Karpas-422 (cell line): ENCODE data around the gene GPM6B. TPM values are rescaled to one million over a fixed set of nuclear protein-coding genes. Genes with fewer than 3 reads are reported as not detected.

ENCODE experiments used
- DNase-seq: peaks from one replicate; pipeline ENCODE4 v3.0.0-alpha.2; 2015
- H2AFZ ChIP-seq: fragments of 200-600 bp; sonication (generic); 2 replicates; pipeline ENCODE4 v1.6.1; 2014; ENCODE audit warnings: antibody characterized with exemption, low read length, mixed read lengths
- H3K27ac ChIP-seq: fragments of 200-600 bp; sonication (generic); 2 replicates; pipeline ENCODE4 v1.5.1; 2014; ENCODE audit warnings: mild to moderate bottlenecking, low read length, moderate library complexity
- H3K27me3 ChIP-seq: fragments of 200-600 bp; sonication (generic); 2 replicates; pipeline ENCODE4 v1.6.1; 2014; ENCODE audit warnings: low read length, mixed read lengths
- H3K36me3 ChIP-seq: fragments of 200-600 bp; sonication (generic); 2 replicates; pipeline ENCODE4 v1.6.1; 2014; ENCODE audit warnings: low read length, mixed read lengths; ENCODE audit not compliant: insufficient read depth
- H3K4me1 ChIP-seq: fragments of 200-600 bp; sonication (generic); 2 replicates; pipeline ENCODE4 v1.6.1; 2014; ENCODE audit warnings: mild to moderate bottlenecking, low read length, mixed read lengths
- H3K4me2 ChIP-seq: fragments of 200-600 bp; sonication (generic); 2 replicates; pipeline ENCODE4 v1.6.1; 2014; ENCODE audit warnings: low read length, low read depth, mild to moderate bottlenecking; ENCODE audit not compliant: poor library complexity, severe bottlenecking
- H3K4me3 ChIP-seq: fragments of 200-600 bp; sonication (generic); 2 replicates; pipeline ENCODE4 v1.5.1; 2014; ENCODE audit warnings: mild to moderate bottlenecking, antibody characterized with exemption, low read length, mixed read lengths
- H3K79me2 ChIP-seq: fragments of 200-600 bp; sonication (generic); 2 replicates; pipeline ENCODE4 v1.6.1; 2014; ENCODE audit warnings: mild to moderate bottlenecking, low read length, mixed read lengths
- H3K9ac ChIP-seq: fragments of 200-600 bp; sonication (generic); 2 replicates; pipeline ENCODE4 v1.6.0; 2014; ENCODE audit warnings: low read length
- H3K9me2 ChIP-seq: fragments of 200-600 bp; sonication (generic), shearing (Covaris generic); replicated peaks from 2 replicates; pipeline ENCODE4 v1.6.0; 2014; ENCODE audit warnings: mild to moderate bottlenecking, low read length, moderate library complexity; ENCODE audit not compliant: insufficient read depth
- H3K9me3 ChIP-seq: fragments of 300-700, 200-600 bp; sonication (generic); 2 replicates; pipeline ENCODE4 v1.6.1; 2014; ENCODE audit warnings: low read length, mixed read lengths
- H4K20me1 ChIP-seq: fragments of 200-600 bp; sonication (generic); 2 replicates; pipeline ENCODE4 v1.6.1; 2014; ENCODE audit warnings: mild to moderate bottlenecking, antibody characterized with exemption, low read length, low read depth; ENCODE audit not compliant: insufficient read depth
- total RNA-seq: library from RNA; depleted of rRNA; stranded (reverse); fragments of >200 nt; shearing (Covaris generic); gene quantifications from 2 replicates; pipeline ENCODE4 v1.2.3, GENCODE V29; 2014; ENCODE audit warnings: low replicate concordance

GPM6B gene
- total RNA-seq, 1 experiment from 2014 or later: not detected

- H3K4me1 ChIP-seq: no peaks in the 10 kb centered on the region
- DNase-seq: peak; percentile 70
- H3K36me3 ChIP-seq: no peaks in the 10 kb centered on the region
- H3K4me3 ChIP-seq: no peak overlapping the region
- no peak overlapping the region for H3K27ac ChIP-seq
- no peak overlapping the region for H3K9ac ChIP-seq
- no peaks in the 10 kb centered on the region for H3K79me2 ChIP-seq
- H2AFZ ChIP-seq: no peak overlapping the region
- no peaks in the 10 kb centered on the region for H3K9me3 ChIP-seq
- H3K4me2 ChIP-seq: no peak overlapping the region
- H3K27me3 ChIP-seq: no peaks in the 10 kb centered on the region
- no peaks in the 10 kb centered on the region for H3K9me2 ChIP-seq
- no peaks in the 10 kb centered on the region for H4K20me1 ChIP-seq
Observed at GRCh38 chrX:13852001-13852695, 35.3 kb upstream of the GPM6B start.

DNA sequence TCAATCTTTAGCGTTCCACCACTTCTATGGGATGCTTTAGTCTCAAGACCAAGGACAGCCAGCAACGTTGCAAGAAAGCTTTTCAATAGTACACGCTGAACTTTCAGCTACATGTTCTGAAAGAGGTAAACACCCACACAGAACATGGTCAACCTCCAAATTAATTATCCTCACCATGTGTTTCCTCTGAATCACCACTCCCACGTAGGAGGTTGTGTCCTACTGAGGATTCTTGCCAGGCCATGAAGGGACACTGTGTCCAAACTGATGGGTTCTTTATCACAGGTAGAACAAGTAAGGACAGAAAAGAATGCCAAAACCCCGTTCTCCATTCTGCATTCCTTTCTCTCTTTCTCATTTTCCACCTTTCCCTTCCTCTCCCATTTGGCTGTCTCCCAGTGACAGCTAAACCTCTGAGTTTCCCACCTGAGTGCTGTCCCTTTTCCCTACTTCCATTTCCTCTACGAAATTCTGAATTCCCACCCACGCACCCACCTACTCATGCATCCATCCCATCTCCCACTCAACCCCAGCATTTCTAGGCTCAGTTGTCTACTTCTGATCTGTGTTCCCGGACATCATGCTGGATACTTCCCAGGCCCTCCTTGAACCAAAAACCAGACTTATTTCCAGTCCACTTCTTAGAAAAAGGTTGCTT is 29.0 kb upstream of the GPM6B start:
- no peaks in the 10 kb centered on the region for H3K36me3 ChIP-seq
- no peak overlapping the region for H3K4me2 ChIP-seq
- H3K79me2 ChIP-seq: no peaks in the 10 kb centered on the region
- DNase-seq: no peak
- H3K27me3 ChIP-seq: no peaks in the 10 kb centered on the region
- no peak overlapping the region for H3K27ac ChIP-seq
- no peaks in the 10 kb centered on the region for H3K4me1 ChIP-seq
- no peak overlapping the region for H2AFZ ChIP-seq
- no peak overlapping the region for H3K9ac ChIP-seq
- no peaks in the 10 kb centered on the region for H3K9me2 ChIP-seq
- H4K20me1 ChIP-seq: no peaks in the 10 kb centered on the region
- H3K4me3 ChIP-seq: no peak overlapping the region
- no peaks in the 10 kb centered on the region for H3K9me3 ChIP-seq

DNA sequence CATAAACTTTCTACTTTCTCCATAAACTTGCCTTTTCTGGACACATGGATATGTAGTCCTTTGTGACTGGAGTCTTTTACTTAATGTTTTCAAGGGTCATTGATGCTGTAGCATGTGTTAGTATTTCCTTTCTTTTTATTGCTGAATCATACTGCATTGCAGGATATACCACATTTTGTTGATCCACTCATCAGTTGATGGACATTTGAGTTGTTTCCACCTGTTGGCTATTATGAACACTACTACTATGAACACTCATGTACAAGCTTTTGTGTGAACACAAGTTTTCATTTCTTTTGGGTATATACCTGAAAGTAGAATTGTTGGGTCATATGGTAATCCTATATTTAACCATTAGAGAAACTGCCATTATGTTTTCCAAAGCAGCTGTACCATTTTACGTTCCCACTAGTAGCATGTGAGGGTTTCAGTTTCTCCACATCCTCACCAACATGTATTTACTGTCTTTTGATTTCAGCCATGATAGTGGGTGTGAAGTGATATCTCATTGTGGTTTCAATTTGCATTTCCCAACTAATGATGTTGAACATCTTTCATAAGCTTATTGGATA is 26.3 kb upstream of the GPM6B start:
- H3K9me2 ChIP-seq: no peaks in the 10 kb centered on the region
- H3K4me1 ChIP-seq: no peaks in the 10 kb centered on the region
- H3K79me2 ChIP-seq: no peaks in the 10 kb centered on the region
- H3K27ac ChIP-seq: no peak overlapping the region
- no peak overlapping the region for H3K4me3 ChIP-seq
- H3K9ac ChIP-seq: no peak overlapping the region
- no peaks in the 10 kb centered on the region for H3K9me3 ChIP-seq
- no peaks in the 10 kb centered on the region for H4K20me1 ChIP-seq
- no peak for DNase-seq
- no peaks in the 10 kb centered on the region for H3K36me3 ChIP-seq
- H3K4me2 ChIP-seq: no peak overlapping the region
- no peaks in the 10 kb centered on the region for H3K27me3 ChIP-seq
- no peak overlapping the region for H2AFZ ChIP-seq

DNA sequence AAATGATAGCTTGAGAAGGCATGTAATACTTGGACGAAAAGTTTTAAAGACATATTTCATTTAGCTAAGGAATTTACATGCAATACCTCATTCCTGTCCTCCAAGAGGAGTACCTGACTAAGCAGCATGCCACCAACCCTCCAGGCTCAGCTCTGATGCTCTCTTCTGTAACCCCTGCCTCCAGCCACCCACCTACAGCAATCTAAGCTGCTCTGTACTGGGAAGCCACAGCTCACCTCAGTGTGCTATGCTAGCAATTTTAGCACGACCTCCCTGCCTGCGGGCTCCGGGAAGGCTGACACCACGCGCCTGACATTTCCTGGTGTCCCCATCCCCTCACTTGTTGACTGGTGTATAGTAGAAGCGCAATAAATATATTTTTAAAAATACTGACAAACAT is 23.2 kb upstream of the GPM6B start:
- Histone ChIP-seq H4K20me1 (no peaks in the 10 kb centered on the region), H3K27me3 (no peaks in the 10 kb centered on the region), H3K9ac (no peak overlapping the region), H3K79me2 (no peaks in the 10 kb centered on the region), H3K4me2 (no peak overlapping the region), H3K9me3 (no peaks in the 10 kb centered on the region), H3K4me3 (no peak overlapping the region), H3K4me1 (no peaks in the 10 kb centered on the region), H3K36me3 (no peaks in the 10 kb centered on the region), H3K27ac (no peak overlapping the region), H3K9me2 (no peaks in the 10 kb centered on the region), H2AFZ (no peak overlapping the region)
- DNase-seq: no peak

DNA sequence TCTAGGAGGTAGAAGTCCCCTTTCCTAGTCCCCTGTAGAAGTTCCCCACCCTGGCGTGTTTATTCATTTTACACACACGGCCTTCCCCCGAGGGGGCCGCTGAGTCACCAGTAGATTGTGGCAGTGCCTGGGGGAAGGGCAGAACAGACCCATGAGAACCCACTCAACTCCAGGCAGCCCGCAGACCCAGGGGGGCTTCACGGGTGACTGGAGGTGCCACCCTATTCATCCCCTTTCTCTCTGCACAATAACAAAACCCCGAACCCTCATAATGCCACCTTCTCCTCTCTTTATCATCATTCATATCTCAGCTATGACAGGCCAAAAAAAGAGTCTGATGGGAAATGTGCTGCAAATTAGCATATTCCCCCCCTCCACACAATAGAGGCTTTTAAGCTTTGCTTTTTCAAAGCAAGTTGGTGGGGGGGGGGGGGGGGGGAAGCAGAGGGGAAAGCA is 20.4 kb upstream of the GPM6B start:
- H3K4me2 ChIP-seq: no peak overlapping the region

DNA sequence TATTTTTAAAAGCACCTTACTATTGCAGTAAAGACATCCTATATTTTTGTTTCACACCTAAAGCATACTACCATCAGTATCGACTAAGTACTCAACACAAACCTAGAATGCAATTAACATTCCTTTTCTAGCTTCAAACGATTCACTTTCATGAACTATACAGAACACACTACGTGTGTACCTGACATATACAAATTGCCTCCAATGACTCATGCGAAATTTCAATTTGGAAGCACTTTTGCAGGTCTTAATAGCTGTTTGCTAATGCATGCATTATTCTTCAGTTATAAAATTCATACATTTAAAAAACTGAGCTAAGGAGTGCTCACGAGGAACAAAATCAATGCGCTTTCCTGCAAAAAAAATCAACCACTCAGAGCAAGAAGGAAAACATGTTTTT is 19.7 kb upstream of the GPM6B start:
- no peak overlapping the region for H3K4me3 ChIP-seq
- no peaks in the 10 kb centered on the region for H3K9me2 ChIP-seq
- no peaks in the 10 kb centered on the region for H3K36me3 ChIP-seq
- no peaks in the 10 kb centered on the region for H4K20me1 ChIP-seq
- no peak overlapping the region for H3K27ac ChIP-seq
- H3K4me1 ChIP-seq: no peaks in the 10 kb centered on the region
- no peaks in the 10 kb centered on the region for H3K27me3 ChIP-seq
- H2AFZ ChIP-seq: no peak overlapping the region
- H3K79me2 ChIP-seq: no peaks in the 10 kb centered on the region
- no peak overlapping the region for H3K9ac ChIP-seq
- DNase-seq: no peak
- H3K4me2 ChIP-seq: no peak overlapping the region
- no peaks in the 10 kb centered on the region for H3K9me3 ChIP-seq

More for the DNA sequence above, 20.4 kb upstream of the GPM6B start:
- DNase-seq: no peak
- no peak overlapping the region for H3K4me3 ChIP-seq
- H3K36me3 ChIP-seq: no peaks in the 10 kb centered on the region
- H3K9me2 ChIP-seq: no peaks in the 10 kb centered on the region
- H3K4me1 ChIP-seq: no peaks in the 10 kb centered on the region
- no peak overlapping the region for H2AFZ ChIP-seq
- no peaks in the 10 kb centered on the region for H3K27me3 ChIP-seq
- no peaks in the 10 kb centered on the region for H3K79me2 ChIP-seq
- no peak overlapping the region for H3K9ac ChIP-seq
- no peak overlapping the region for H3K27ac ChIP-seq
- no peaks in the 10 kb centered on the region for H4K20me1 ChIP-seq
- no peaks in the 10 kb centered on the region for H3K9me3 ChIP-seq

GRCh38 chrX:13835825-13836224 is 18.9 kb upstream of the GPM6B start:
- no peak for DNase-seq

DNA sequence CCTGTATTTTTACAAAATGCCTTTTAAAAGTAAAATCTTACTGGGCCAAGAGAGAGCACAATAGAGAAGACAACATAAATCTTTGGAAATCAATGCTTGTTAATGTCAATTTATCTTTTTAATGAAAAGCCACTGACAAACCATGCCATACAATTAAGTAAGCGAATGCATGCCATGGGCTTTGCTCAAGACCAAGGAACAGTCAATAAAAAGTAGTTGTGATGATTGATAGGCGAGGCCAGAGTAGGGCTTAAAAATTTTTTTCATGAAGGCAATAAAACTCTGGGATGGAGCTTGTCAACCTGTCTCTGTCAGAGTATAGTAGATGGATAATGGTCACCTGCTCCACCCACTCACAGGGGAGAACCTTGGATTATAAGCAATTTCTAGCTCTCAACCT is 17.5 kb upstream of the GPM6B start:
- H4K20me1 ChIP-seq: no peaks in the 10 kb centered on the region
- H3K9ac ChIP-seq: no peak overlapping the region
- H3K9me2 ChIP-seq: no peaks in the 10 kb centered on the region
- H3K36me3 ChIP-seq: no peaks in the 10 kb centered on the region
- H2AFZ ChIP-seq: no peak overlapping the region
- no peak overlapping the region for H3K27ac ChIP-seq
- no peak for DNase-seq
- no peak overlapping the region for H3K4me3 ChIP-seq
- no peaks in the 10 kb centered on the region for H3K27me3 ChIP-seq
- no peak overlapping the region for H3K4me2 ChIP-seq
- H3K4me1 ChIP-seq: peaks cover 9% of the 10 kb centered on the region
- H3K9me3 ChIP-seq: no peaks in the 10 kb centered on the region
- H3K79me2 ChIP-seq: no peaks in the 10 kb centered on the region

More at GRCh38 chrX:13835825-13836224, 18.9 kb upstream of the GPM6B start:
- no peak overlapping the region for H3K9ac ChIP-seq
- H3K9me2 ChIP-seq: no peaks in the 10 kb centered on the region
- H4K20me1 ChIP-seq: no peaks in the 10 kb centered on the region
- H2AFZ ChIP-seq: no peak overlapping the region
- no peaks in the 10 kb centered on the region for H3K4me1 ChIP-seq
- no peaks in the 10 kb centered on the region for H3K79me2 ChIP-seq
- H3K27ac ChIP-seq: no peak overlapping the region
- H3K4me2 ChIP-seq: no peak overlapping the region
- no peaks in the 10 kb centered on the region for H3K9me3 ChIP-seq
- H3K4me3 ChIP-seq: no peak overlapping the region
- H3K36me3 ChIP-seq: no peaks in the 10 kb centered on the region
- no peaks in the 10 kb centered on the region for H3K27me3 ChIP-seq
